Fibroblast of villous mesenchyme (primary cell): Measurements from ENCODE around the gene POLE. TPM values are rescaled to one million over a fixed set of nuclear protein-coding genes. Genes with fewer than 3 reads are reported as not detected.

Experiments
- DNase-seq: peaks from one replicate; pipeline ENCODE4 v3.0.0-alpha.2; 2010; ENCODE audit warnings: low read depth
- H3K4me3 ChIP-seq: 2 replicates; pipeline ENCODE4 v1.5.1; 2011; ENCODE audit warnings: low read depth, mild to moderate bottlenecking, low read length
- CTCF ChIP-seq: IDR thresholded peaks from 2 replicates; pipeline ENCODE4 v1.5.1; 2012; ENCODE audit warnings: low read depth, mild to moderate bottlenecking, low read length; ENCODE audit not compliant: insufficient read depth
- total RNA-seq: library from RNA; depleted of rRNA; stranded (reverse); fragments of >200 nt; gene quantifications from 2 replicates; pipeline ENCODE4 v1.2.3, GENCODE V29; 2012

The POLE gene
- total RNA-seq, 1 donor, result 26.3 TPM

DNA sequence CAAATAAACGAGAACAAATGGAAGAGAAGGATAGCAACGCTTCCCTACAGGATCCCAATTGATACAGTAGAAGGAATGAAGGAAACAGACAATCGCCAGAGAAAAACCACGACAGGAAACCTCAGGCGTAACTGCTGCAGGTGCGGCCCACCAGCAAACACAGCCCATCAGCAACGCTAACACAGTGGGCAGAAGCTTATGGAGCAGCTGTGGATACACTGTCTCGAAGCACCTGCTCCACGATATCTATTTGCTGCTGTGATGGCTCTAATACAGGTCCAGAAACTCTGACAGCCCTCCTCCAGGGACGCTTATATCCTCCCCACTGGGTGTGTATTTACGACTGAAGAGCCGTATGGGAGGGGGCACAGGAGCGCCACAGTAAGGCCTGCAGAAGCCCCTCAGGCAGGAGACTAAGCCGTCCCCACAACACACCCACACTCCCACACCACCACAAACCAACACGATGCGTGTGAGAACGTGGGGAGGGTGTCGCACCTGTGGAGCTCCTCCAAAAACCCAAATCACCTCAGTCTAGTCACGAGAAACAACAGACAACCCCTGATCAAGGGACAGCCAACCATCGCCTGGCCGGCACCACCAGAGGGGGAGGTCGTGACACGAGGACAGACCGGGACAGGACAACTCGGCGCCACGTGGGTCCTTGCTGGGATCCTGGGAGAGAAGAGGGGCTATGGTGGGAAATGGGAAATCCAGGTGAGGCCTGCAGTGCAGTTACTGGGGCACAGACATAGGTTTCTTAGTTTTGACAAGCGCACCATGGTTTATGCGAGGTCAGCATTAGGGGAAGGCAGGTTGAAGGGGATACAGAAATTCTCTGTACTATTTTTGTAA lies 24.0 kb downstream of the POLE start:
- DNase-seq, result no peak
- no peak overlapping the region for H3K4me3 ChIP-seq
- TF ChIP-seq CTCF, result no peak

- no peak for TF ChIP-seq CTCF
- DNase-seq, result no peak
- H3K4me3 ChIP-seq, result no peak overlapping the region
These were observed 25.2 kb downstream of the POLE start for GRCh38 chr12:132661972-132662371.

- H3K4me3 ChIP-seq, result no peak overlapping the region
- TF ChIP-seq CTCF, result no peak
- DNase-seq, result no peak
These were observed 26.1 kb downstream of the POLE start for GRCh38 chr12:132660996-132661395.

DNA sequence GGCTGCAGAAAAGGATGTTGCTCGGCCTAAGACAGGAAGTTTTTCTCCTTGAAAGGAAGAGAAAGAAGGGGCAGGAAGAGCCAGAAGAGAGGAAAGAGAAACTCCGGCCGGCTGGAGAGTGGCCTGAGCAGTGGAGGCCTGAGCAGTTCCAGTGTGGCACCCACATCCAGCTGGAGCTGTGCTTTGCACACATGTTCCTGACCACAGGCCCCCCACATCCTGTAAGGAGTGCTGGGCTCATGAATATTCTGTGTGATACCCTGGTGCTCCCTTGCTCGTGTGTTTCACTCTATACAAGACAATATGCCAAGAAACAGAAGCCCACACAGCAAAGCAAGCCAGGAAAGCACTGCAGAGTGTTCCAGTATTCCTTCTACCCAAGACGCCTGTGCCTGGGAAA lies 27.1 kb downstream of the POLE start:
- no peak for DNase-seq
- H3K4me3 ChIP-seq, result no peak overlapping the region
- no peak for TF ChIP-seq CTCF

- no peak for DNase-seq
- no peak overlapping the region for H3K4me3 ChIP-seq
- TF ChIP-seq CTCF, result no peak
These were observed 28.0 kb downstream of the POLE start for GRCh38 chr12:132659146-132659545.

- DNase-seq, result no peak
- no peak for TF ChIP-seq CTCF
- H3K4me3 ChIP-seq, result no peak overlapping the region
These were observed 28.8 kb downstream of the POLE start for GRCh38 chr12:132658149-132658894.
